SKM-1 (cell line): ENCODE data around the gene DNM3.
"Not testable (repeated sequence)": the region's sequence is repeated elsewhere in the genome, so short reads cannot be mapped to it uniquely, and the experiment has no call there.

Experiments used
- DNase-seq: peaks from one replicate; lab custom pipeline; 2025; ENCODE audit not compliant: unreplicated experiment; lab: John Stamatoyannopoulos, UW

Gene DNM3

DNA sequence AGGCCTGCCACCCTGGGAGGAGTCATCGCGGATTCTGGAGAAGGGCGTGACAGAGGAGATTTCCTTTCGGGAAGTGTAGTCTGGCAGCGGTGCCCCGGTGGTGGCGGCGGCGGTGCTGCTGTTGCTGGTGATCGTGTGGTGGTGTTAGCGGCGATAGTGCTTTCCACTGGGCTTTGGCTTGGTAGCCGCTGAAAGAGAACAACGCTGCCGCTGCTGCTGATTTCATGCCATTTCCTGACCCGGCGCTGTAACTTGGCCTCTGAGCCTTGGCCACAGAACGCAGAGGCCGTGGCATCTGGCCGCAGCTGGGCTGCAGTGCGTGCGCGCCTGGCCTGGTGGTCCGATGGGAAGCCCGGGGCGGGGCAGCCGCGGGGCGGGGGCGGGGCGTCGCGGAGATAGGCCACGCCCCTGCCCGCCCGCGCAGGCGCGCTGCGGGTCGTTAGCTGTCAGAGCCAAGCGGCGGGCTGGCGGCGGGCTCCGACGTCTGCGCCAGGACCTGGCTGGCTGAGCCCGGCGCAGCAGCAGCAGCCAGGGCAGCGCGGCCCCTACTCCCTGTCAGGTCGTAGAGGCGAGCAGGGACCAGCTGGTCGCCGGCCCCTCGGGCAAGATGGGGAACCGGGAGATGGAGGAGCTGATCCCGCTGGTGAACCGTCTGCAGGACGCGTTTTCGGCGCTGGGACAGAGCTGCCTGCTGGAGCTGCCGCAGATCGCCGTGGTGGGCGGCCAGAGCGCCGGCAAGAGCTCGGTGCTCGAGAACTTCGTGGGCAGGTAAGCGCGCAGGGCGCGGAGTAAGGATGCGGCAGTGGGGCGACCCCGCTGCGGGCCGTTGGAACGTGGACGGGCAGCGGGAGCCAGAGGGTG is at the start of gene DNM3:
DNM3 (plus strand) TSS at position 449 of the 861 bp plus-strand sequence; CDS start at position 608, 159 bp downstream.
- peak; percentile 60 for DNase-seq

DNA sequence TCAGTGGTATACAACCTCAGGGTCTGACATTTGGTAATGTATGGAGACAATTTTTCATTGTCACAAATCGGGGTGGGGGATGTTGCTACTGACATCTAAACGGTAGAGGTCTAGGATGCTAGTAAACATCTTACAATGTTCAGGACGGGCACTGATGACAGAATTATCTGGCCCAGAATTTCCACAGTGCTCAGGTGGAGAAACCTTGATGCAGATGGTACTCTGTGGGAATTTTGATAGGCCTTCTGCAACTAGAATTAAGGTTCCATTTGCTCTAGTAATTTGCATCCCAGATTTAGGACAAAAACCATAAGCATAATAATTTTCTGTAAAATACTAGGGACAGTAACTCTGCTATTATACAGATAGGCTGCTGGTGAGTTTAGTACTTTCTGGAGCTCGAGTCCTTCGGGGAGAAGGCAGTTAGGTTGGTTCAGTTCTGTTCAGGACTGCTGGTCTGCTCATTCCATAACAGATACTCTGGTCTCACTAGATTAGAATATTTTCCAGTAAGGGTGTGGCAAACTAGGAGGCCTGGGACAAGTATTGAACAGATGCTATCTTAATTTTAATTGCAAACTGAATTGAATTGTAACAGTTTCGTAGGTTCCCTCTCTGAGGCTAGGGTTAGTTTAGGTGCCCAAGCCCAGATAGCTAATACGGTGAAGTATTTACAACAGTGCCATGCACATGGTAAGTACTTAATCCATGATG is 48.5 kb upstream of the DNM3 start:
- DNase-seq = no peak

- no peak for DNase-seq
These were observed 47.7 kb upstream of the DNM3 start for GRCh38 chr1:171793636-171794035.

DNA sequence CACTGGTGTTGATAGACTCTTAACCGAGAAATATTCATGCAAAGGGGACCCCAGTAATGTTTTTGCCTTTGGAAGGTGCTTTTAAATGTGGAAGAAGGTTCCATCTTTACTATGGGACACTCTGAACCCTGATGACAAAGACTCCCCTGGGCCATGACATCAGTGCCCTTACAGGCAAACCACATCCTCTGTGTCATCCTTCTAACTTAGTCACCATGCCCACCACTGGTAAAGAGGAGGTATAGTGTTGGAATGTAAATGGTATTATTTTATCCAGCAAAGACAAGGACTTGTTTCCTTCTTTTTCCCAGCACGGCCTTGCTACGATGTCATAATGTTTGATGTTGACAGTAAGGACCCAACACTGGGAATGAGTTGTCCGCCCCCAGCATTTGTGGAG is 47.2 kb upstream of the DNM3 start:
- no peak for DNase-seq

DNA sequence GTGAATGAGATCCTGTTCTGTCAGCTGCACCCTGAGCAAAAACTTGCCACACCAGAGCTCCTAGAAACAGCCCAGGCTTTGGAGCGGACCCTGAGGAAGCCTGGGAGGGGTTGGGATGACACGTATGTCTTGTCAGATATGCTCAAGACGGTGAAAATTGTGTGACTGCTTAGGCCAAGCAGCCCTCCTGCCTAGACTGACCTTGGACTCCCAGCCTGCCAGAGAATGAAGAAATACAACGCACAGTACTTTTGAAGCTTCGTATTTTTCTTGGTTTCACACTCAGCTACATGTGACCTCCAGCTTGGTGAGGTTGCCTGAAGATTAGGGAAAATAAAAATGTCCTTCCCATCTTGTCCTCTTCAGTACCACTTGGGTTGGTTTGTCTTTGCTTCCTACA is 44.7 kb upstream of the DNM3 start:
- DNase-seq = no peak

DNA sequence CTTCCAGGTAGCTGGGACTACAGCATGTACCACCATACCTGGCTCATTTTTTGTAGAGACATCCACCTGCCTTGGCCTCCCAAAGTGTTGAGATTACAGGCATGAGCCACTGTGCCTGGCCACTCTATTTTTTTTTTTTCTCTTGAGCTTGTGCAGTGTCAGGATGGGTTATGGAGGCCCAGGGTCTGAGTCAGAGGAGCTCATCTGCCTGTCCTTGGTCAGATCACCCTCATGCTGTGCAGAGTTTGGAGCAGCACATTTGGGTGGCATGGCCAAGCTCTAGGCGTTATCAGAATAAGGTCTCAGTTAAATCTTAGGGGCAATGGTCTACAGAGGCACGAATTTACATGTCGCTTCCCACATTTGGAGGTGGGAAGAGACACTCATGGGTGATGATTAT is 43.0 kb upstream of the DNM3 start:
- no peak for DNase-seq

DNA sequence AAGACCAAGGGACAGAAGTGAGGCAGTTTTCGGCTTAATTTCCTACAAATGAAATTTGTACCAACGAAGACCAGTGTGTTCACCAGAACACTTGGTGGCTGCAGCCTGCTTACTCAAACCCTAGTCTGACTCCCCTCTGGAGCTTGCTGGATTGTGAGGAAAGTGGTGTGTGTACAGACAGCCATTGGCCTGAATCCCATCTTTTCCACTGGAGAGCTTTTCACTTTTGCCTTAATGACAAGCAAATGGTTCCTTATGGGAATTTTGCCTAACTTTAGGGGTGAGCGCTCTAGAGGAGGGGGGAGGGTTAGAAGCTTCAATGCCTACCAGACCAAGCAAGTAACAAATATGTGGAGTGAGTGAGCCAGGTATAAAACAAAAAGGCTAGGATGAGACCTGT is 42.5 kb upstream of the DNM3 start:
- DNase-seq = no peak

DNA sequence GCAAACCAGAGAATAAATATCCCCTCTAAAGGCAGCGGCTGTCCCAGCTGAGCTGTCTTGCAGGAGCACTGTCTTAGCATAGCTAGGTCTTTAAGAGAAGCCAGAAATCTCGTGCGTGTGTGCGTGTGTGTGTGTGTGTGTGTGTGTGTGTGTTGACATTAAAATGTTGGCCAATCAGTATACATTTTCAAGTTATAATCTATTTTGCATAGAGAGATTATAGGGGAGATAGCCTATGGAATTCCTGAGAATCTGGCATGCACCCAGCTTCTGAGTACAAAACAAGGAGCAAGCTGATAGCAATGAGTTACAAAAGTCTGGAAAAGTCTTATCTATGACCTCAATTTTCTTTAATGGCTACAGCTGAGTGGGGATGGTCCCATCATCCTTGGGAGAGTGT is 42.1 kb upstream of the DNM3 start:
- no peak for DNase-seq

DNA sequence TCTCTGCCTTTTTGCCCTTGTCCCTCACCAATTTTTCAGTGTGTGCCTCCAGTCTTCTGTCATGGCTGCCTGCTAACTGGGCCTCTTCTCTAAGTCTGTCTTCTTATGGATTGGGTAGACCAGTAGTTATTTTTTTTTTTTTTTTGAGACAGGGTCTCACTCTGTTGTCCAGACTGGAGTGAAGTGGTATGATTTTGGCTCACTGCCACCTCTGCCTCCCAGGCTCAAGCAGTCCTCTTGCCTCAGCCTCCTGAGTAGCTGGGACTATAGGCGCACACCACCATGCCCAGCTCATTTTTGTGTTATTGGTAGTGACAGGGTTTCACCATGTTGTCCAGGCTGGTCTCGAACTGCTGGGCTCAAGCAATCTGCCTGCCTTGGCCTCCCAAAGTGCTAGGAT is 41.6 kb upstream of the DNM3 start:
- DNase-seq = not testable (repeated sequence)

DNA sequence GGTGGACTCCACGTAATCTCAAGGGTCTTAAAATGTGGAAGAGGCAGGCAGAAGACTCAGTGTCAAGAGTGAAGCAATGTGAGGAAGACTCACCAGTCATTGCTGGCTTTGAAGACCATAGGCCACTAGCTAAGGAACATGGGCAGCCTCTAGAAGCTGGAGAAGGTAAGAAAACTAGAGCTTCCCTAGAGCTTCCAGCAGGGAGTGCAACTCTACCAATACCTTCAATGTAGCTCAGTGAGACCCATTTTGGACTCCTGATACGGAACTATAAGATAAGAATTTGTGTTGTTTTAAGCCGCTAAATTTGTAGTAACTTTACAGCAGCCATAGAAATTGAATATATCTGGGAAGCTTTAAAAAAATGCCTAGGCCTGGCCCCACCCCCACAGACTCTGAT is 41.0 kb upstream of the DNM3 start:
- DNase-seq = no peak

GRCh38 chr1:171800851-171801250 is 40.4 kb upstream of the DNM3 start:
- no peak for DNase-seq

DNA sequence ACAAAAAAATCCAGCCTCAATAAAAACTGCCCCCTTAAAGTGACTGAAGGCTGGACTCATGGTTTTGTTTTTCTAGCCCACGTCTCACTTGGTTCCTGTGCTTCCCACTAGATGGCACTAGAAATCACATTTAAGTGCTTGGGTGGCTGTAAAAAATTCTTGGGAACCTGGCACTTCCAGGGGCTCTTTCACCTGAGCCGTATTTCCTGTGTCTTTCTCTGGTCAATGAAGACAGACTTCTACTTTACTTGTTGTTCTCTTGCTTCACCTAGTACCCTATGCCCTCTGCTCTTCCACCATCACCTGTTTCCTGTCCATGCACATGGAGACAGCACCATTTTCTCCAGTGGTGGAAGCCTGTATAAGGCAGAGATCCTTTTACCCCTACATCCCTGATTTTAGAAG is 39.8 kb upstream of the DNM3 start:
- DNase-seq = peak; percentile 31

GRCh38 chr1:171802207-171802606 is 39.1 kb upstream of the DNM3 start:
- DNase-seq = no peak

DNA sequence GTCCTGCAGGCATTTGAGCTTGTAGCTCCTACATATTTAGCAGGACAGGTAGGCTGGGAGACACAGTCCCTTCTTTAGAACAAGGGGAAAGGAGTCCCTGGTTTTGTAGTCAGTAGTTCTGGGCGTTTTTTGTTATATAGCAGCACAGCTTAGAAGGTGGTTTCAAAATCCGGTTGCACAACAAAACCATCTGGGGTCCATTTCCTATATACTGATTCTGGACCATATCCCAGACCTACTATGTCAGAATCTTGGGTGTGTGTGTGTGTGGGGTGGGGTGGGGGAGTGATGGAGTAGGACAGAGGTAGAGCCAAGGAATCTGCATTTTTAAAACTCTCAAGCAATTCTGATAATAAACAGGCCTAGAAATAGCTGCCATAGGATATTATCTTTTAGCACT is 38.3 kb upstream of the DNM3 start:
- DNase-seq = no peak

DNA sequence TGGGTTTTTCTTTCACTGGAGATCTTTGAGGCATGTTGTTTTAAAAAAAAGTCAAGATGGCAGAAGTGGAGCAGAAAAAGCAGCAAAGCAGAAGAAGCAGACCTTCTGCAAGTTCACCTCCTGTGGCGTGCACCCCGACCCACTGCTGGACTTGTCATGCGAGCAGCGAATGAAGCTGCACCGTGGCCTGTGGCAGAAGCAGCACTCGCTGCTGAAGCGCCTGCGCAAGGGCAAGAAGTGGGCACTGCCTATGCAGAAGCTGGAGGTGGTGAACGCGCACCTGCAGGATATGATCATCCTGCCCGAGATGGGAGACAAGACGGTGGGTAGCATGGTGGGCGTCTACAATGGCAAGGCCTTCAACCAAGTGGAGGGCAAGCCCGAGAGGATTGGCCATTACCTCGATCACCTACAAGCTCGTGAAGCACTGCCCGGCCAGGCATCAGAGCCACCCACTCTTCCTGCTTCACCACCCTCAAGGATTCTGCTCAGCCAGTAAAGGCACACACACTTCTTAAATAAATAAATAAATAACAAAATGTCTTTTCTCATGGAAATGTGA is 37.8 kb upstream of the DNM3 start:
- no peak for DNase-seq

DNA sequence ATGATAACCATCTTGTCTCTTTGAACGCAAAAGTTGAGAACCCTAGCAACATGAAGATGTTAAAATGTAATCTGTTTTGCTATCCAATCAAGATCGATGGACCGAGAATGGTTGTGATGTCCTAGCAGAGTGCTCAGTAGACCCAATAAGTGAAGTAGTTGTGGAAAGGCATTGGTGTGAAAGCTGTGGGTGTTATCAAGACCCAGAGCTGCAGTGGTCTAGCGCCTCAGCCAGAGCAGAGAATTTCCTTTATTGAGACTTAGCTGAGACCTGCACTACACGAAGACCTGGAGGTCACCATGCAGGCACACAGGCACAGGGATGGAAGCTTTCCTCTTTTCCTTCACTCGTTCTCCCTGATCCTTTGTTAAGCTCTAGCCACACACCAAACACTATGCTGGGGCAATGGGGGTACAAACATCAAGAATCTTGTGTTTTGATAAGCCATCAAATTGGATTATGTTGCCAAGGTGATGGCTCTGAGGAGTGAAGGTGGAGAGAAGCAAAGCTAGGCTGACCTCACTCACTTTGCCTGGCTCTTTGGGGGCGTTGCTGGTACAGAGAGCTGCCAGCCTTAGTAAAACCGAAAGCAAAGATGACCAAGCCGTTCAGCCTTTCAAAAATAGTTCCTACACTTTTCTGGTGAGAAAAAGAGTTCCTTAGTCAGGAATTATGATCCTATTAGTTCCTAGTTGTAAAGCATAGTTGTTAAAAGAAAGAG is 35.7 kb upstream of the DNM3 start:
- no peak for DNase-seq

DNA sequence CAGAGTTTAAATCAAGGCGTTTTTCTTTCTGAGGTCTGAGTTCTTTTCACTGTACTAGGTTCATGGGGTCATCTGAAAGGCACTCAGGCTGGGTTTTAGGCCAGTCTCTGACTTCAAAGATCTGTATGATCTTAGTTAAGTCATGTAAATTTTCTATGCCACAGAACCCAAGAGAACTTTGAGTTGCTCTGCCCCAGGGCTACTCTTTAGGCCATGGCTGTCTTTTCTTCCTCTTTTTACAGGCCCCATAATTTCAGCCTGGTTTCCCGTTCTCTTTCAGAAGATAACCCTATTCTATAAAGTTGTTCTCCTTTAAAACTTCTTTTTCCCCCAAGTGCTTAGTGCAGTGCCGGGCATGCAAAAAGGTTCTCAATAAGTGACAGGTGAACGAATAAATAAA is 33.7 kb upstream of the DNM3 start:
- no peak for DNase-seq

- DNase-seq = no peak
These were observed 31.5 kb upstream of the DNM3 start for GRCh38 chr1:171809834-171810233.

DNA sequence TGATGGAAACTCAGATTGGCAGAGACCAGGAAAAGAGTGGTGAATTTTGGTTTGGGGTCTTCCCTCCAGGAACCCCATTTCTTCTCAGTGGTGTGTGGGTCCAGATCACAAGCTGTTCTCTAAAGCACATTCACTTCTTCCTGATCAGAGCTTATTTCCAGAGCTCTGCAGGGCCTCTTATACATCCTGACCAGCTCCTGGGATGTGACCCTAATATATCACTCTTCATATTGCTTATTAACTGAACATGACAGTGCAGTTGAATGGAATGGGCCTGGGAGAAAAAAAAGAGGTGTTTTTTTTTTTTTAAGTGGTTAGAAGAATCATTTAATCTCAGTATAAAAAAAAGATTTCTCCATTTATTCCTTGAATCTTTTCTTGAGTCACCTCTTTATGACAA is 29.6 kb upstream of the DNM3 start:
- DNase-seq = no peak

GRCh38 chr1:171814692-171815091 is 26.6 kb upstream of the DNM3 start:
- no peak for DNase-seq

DNA sequence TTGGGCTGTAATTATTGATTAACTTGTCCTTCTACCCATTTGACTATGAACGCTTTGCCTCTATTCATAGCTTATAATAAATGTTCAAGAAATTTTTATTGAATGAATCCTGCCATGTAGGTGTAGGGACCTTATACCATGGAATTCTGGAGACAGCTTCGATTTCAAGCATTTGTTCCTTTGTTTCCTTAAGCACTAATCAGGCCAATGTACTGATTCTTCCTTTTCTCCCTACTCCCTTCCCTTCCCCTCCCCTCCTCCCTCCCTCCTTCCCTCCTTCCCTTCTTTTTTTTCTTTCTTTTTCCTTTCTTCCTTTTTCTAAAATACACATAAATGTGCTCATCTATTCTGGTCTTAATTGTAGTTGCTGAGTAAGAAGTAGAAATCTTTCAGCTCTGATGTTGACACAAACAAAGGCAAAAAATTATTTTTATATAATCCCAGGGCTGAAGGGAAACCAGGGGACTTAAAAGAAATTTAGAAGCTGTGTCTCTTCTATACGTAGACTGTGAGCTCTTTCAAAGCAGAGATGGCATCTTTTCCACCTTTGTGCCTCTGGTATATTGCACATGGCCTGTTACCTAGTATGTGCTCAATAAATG is 24.9 kb upstream of the DNM3 start:
- no peak for DNase-seq
